Measurements from ENCODE around the gene RSPH3. TPM values are rescaled to one million over a fixed set of nuclear protein-coding genes. Genes with fewer than 3 reads are reported as not detected.

RSPH3 gene
- total RNA-seq, 1 donor from 2014 or later = 11.9 TPM

DNA sequence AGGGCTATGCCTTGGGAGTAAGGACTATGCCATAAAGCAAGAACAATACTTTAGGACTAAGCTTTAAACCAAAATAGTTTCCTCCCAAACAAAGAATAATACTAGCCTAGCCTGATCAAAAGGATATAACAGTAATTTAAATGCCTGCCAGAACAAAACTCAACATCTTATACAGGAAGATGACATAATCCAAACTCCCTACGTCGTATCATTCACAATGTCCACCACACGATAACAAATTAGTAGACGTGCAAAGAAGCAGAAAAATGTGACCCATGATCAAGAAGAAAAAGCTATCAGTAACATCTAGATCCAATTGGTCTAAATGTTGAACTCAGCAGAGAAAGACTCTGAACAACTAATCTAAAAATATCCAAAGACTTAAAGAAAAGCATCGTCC, 65.8 kb downstream of the RSPH3 start:
- intact Hi-C loops (cut with micrococcal nuclease) = no loop called here
- Histone ChIP-seq H3K36me3 (no peaks in the 10 kb centered on the region), H3K27ac (replicated peaks) (no peak overlapping the region), H3K27me3 (ENCODE audit: low read depth) (peaks cover 12% of the 10 kb centered on the region), H3K4me1 (peaks cover 5% of the 10 kb centered on the region), H3K9me3 (replicated peaks) (no peaks in the 10 kb centered on the region), H3K4me3 (no peak overlapping the region)
- TF ChIP-seq CTCF (IDR thresholded peaks at IDR 0.05; ENCODE audit: borderline replicate concordance) = no peak
- no peak for DNase-seq

DNA sequence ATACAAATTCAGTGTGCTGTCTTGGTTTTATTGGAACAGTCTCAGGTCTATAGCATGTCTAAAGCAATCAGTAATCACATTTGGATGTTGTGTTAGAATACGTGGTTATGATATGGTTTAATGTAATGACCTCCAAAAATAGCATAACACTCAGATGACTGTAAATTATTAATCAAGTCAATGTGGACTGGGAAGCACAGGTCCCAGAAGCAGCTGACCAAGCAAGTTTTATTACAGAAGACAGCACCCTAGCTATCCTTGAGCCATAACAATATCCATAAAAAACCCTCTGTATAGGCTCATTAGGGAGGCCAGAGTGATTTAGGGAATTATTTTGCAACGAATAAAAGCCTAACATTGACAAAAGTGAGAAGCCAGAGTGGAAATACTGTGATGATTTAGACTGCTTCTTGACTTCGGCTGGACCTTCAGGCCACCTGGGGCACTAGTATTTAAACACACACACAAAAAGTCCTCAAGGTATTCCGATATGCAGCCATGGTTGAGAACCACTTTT, 66.9 kb downstream of the RSPH3 start:
- intact Hi-C loops (cut with micrococcal nuclease) = no loop called here
- Histone ChIP-seq H3K9me3 (replicated peaks) (no peaks in the 10 kb centered on the region), H3K4me3 (no peak overlapping the region), H3K36me3 (no peaks in the 10 kb centered on the region), H3K4me1 (no peaks in the 10 kb centered on the region), H3K27ac (replicated peaks) (no peak overlapping the region), H3K27me3 (ENCODE audit: low read depth) (peaks cover 7% of the 10 kb centered on the region)
- no peak for TF ChIP-seq CTCF (IDR thresholded peaks at IDR 0.05; ENCODE audit: borderline replicate concordance)
- DNase-seq = no peak

GRCh38 chr6:158928068-158928467, 71.9 kb downstream of the RSPH3 start:
- intact Hi-C loops (cut with micrococcal nuclease) = no loop called here
- Histone ChIP-seq H3K4me1 (no peaks in the 10 kb centered on the region), H3K9me3 (replicated peaks) (no peaks in the 10 kb centered on the region), H3K27ac (replicated peaks) (no peak overlapping the region), H3K36me3 (no peaks in the 10 kb centered on the region), H3K27me3 (ENCODE audit: low read depth) (no peaks in the 10 kb centered on the region), H3K4me3 (no peak overlapping the region)
- TF ChIP-seq CTCF (IDR thresholded peaks at IDR 0.05; ENCODE audit: borderline replicate concordance) = no peak
- DNase-seq = no peak

DNA sequence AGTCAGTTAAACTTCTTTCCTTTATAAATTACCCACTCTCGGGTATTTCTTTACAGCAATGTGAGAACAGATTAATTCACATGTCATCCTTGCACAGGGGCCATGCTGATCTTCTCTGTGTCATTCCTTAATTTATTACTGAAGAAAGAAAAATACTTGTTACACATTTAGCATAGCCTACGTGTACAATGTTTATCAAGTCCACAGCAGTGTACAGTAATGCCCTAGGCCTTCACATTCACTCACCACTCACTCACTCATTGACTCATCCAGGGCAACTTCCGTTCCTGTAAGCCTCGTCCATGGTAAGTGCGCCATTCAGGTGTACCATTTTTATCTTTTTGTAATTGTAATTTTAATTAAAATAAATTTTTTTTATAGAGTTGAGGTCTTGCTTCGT, 73.6 kb downstream of the RSPH3 start:
- Histone ChIP-seq H3K9me3 (replicated peaks) (no peaks in the 10 kb centered on the region), H3K27ac (replicated peaks) (no peak overlapping the region), H3K4me1 (peaks cover 9% of the 10 kb centered on the region), H3K27me3 (ENCODE audit: low read depth) (no peaks in the 10 kb centered on the region), H3K36me3 (no peaks in the 10 kb centered on the region), H3K4me3 (no peak overlapping the region)
- TF ChIP-seq CTCF (IDR thresholded peaks at IDR 0.05; ENCODE audit: borderline replicate concordance) = no peak
- intact Hi-C loops (cut with micrococcal nuclease) = no loop called here
- DNase-seq = no peak

GRCh38 chr6:158924499-158925455, 75.2 kb downstream of the RSPH3 start:
- H3K9me3 ChIP-seq (replicated peaks) = no peaks in the 10 kb centered on the region
- no peak for DNase-seq
- H3K36me3 ChIP-seq = no peaks in the 10 kb centered on the region
- H3K27ac ChIP-seq (replicated peaks) = no peak overlapping the region
- H3K4me1 ChIP-seq = peaks cover 9% of the 10 kb centered on the region
- TF ChIP-seq CTCF (IDR thresholded peaks at IDR 0.05; ENCODE audit: borderline replicate concordance) = no peak
- no peak overlapping the region for H3K4me3 ChIP-seq
- H3K27me3 ChIP-seq (ENCODE audit: low read depth) = no peaks in the 10 kb centered on the region
- intact Hi-C loops (cut with micrococcal nuclease) = no loop called here

Measured in left ventricle myocardium inferior (tissue), 1 donor.